MM.1S (cell line): ENCODE data around the gene TTLL5.

ENCODE experiments used
- DNase-seq: peaks from one replicate; pipeline ENCODE4 v3.0.0-alpha.2; 2015
- H2AFZ ChIP-seq: fragments of 300-600 bp; sonication (generic); 2 replicates; pipeline ENCODE4 v1.6.0; 2016; ENCODE audit warnings: antibody characterized with exemption, low read length
- H3F3A ChIP-seq: fragments of 300-600 bp; sonication (generic); 2 replicates; pipeline ENCODE4 v1.6.1; 2016; ENCODE audit warnings: mild to moderate bottlenecking, antibody characterized with exemption, low read length, moderate library complexity, mixed read lengths; ENCODE audit not compliant: insufficient read depth
- H3K27ac ChIP-seq: fragments of 300-600 bp; sonication (generic); 2 replicates; pipeline ENCODE4 v1.5.1; 2016; ENCODE audit warnings: mild to moderate bottlenecking, low read length
- H3K27me3 ChIP-seq: fragments of 300-600 bp; sonication (generic); replicated peaks from 2 replicates; pipeline ENCODE4 v1.6.0; 2016; ENCODE audit warnings: low read length; ENCODE audit not compliant: insufficient read depth
- H3K36me3 ChIP-seq: fragments of 300-600 bp; sonication (generic); replicated peaks from 2 replicates; pipeline ENCODE4 v1.6.1; 2016; ENCODE audit warnings: mild to moderate bottlenecking, low read length, mixed read lengths; ENCODE audit not compliant: insufficient read depth
- H3K4me1 ChIP-seq: fragments of 300-600 bp; sonication (generic); 2 replicates; pipeline ENCODE4 v1.6.1; 2016; ENCODE audit warnings: low read length, mixed read lengths
- H3K4me2 ChIP-seq: fragments of 300-600 bp; sonication (generic); 2 replicates; pipeline ENCODE4 v1.6.0; 2016; ENCODE audit warnings: low read depth, low read length
- H3K4me3 ChIP-seq: fragments of 300-600 bp; sonication (generic); 2 replicates; pipeline ENCODE4 v1.5.1; 2016; ENCODE audit warnings: low read length, mixed read lengths
- H3K79me2 ChIP-seq: fragments of 300-600 bp; sonication (generic); 2 replicates; pipeline ENCODE4 v1.6.1; 2016; ENCODE audit warnings: mixed run types, low read length, mixed read lengths
- H3K9ac ChIP-seq: fragments of 300-600 bp; sonication (generic); 2 replicates; pipeline ENCODE4 v1.6.1; 2016; ENCODE audit warnings: low read length, mixed read lengths
- H3K9me2 ChIP-seq: fragments of 300-600 bp; sonication (generic); replicated peaks from 2 replicates; pipeline ENCODE4 v1.6.1; 2016; ENCODE audit warnings: mild to moderate bottlenecking, low read length, mixed read lengths; ENCODE audit not compliant: insufficient read depth
- H3K9me3 ChIP-seq: fragments of 300-600 bp; sonication (generic); replicated peaks from 2 replicates; pipeline ENCODE4 v1.6.1; 2016; ENCODE audit warnings: mild to moderate bottlenecking, low read length, mixed read lengths; ENCODE audit not compliant: insufficient read depth
- H4K20me1 ChIP-seq: fragments of 300-600 bp; sonication (generic); 2 replicates; pipeline ENCODE4 v1.6.1; 2016; ENCODE audit warnings: mild to moderate bottlenecking, low read length, moderate library complexity, mixed read lengths; ENCODE audit not compliant: insufficient read depth
- CTCF ChIP-seq: fragments of 300-600 bp; sonication (generic); IDR thresholded peaks from 2 replicates; pipeline ENCODE4 v1.5.1; 2016; ENCODE audit warnings: antibody characterized with exemption, low read length, mixed read lengths
- EZH2 ChIP-seq: fragments of 300-600 bp; sonication (generic); optimal IDR thresholded peaks from 2 replicates; pipeline ENCODE3; 2017; ENCODE audit warnings: low read depth, mild to moderate bottlenecking, antibody characterized with exemption, low read length, mixed read lengths
- EZH2phosphoT487 ChIP-seq: fragments of 300-600 bp; sonication (generic); IDR thresholded peaks from 2 replicates; pipeline ENCODE4 v1.6.1; 2018; ENCODE audit warnings: antibody characterized with exemption, low read length

The TTLL5 gene

GRCh38 chr14:75803765-75804164 lies 142.7 kb downstream of the TTLL5 start:
- Histone ChIP-seq H3K27ac (no peak overlapping the region), H3K4me3 (no peak overlapping the region), H3F3A (no peaks in the 10 kb centered on the region), H3K79me2 (no peaks in the 10 kb centered on the region), H2AFZ (no peak overlapping the region), H3K9me3 (no peaks in the 10 kb centered on the region), H3K36me3 (no peaks in the 10 kb centered on the region), H3K4me1 (no peaks in the 10 kb centered on the region), H3K27me3 (no peaks in the 10 kb centered on the region), H3K9ac (no peak overlapping the region), H4K20me1 (no peaks in the 10 kb centered on the region), H3K4me2 (no peak overlapping the region), H3K9me2 (no peaks in the 10 kb centered on the region)
- no peak for DNase-seq
- no peak for TF ChIP-seq CTCF
- TF ChIP-seq EZH2phosphoT487, result no peak
- TF ChIP-seq EZH2, result no peak

GRCh38 chr14:75804570-75805275 lies 143.7 kb downstream of the TTLL5 start:
- Histone ChIP-seq H2AFZ (no peak overlapping the region), H3K4me2 (no peak overlapping the region), H3K27ac (no peak overlapping the region), H3K9ac (no peak overlapping the region), H3K27me3 (no peaks in the 10 kb centered on the region), H3K9me3 (no peaks in the 10 kb centered on the region), H3K4me1 (no peaks in the 10 kb centered on the region), H3K4me3 (no peak overlapping the region), H3K9me2 (no peaks in the 10 kb centered on the region), H3F3A (no peaks in the 10 kb centered on the region), H3K36me3 (no peaks in the 10 kb centered on the region), H3K79me2 (no peaks in the 10 kb centered on the region), H4K20me1 (no peaks in the 10 kb centered on the region)
- DNase-seq, result no peak
- TF ChIP-seq EZH2phosphoT487 (no peak), CTCF (no peak), EZH2 (no peak)

GRCh38 chr14:75805646-75806045 lies 144.6 kb downstream of the TTLL5 start:
- H3K9me2 ChIP-seq, result no peaks in the 10 kb centered on the region
- no peak overlapping the region for H3K4me3 ChIP-seq
- H3K9me3 ChIP-seq, result no peaks in the 10 kb centered on the region
- H3K4me2 ChIP-seq, result no peak overlapping the region
- no peaks in the 10 kb centered on the region for H3K79me2 ChIP-seq
- H3K36me3 ChIP-seq, result no peaks in the 10 kb centered on the region
- H3K27me3 ChIP-seq, result no peaks in the 10 kb centered on the region
- no peaks in the 10 kb centered on the region for H3K4me1 ChIP-seq
- no peak for TF ChIP-seq CTCF
- TF ChIP-seq EZH2, result no peak
- no peak for TF ChIP-seq EZH2phosphoT487
- no peaks in the 10 kb centered on the region for H4K20me1 ChIP-seq
- no peaks in the 10 kb centered on the region for H3F3A ChIP-seq
- H3K27ac ChIP-seq, result no peak overlapping the region
- no peak for DNase-seq
- no peak overlapping the region for H2AFZ ChIP-seq
- no peak overlapping the region for H3K9ac ChIP-seq
